Tibial nerve (tissue), 4 donors: Measurements from ENCODE around the gene PVR.

Experiments
- EP300 ChIP-seq, 2 donors: sonication (generic); formaldehyde crosslinking; IDR thresholded peaks; one replicate each; pipeline ENCODE4 v1.6.1; 2017; ENCODE audit warnings: antibody characterized with exemption in 2 of 2, mild to moderate bottlenecking in 1 of 2
- POLR2A ChIP-seq, 2 donors: fragments of 450-650 bp; IDR thresholded peaks; one replicate each; pipeline ENCODE4 v1.6.1; 2017; ENCODE audit warnings: antibody characterized with exemption in 2 of 2, mild to moderate bottlenecking in 2 of 2, moderate library complexity in 2 of 2
- TF ChIP-seq, protein P1 (sequence below), 5 experiments: fragments of 200-600 bp in 3 of 5; fragments of 450-650 bp in 2 of 5; sonication (generic) in 3 of 5; IDR thresholded peaks; one replicate each; pipeline ENCODE4 v1.5.1; 2016 to 2019; ENCODE audit warnings: antibody characterized with exemption in 5 of 5, mild to moderate bottlenecking in 3 of 5, moderate library complexity in 2 of 5

DNA sequence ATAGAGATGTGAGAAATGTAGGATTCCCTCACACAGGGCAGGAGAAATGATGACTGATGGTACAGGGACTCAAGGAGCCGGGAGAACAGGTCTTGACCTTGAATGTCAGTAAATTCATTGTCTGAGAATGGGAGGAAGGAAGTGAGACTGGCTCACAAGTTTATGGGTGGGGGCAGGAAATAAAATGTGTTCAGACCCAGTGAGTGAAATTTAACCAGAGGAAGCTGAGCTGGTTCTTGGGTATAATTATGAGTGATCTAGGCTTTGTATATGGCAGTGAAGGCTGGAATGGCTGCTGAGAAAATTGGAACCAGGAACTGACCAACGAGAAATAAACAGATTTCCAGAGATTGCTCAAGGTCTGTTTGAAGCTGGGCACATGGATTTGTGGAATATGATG is 36.7 kb upstream of the PVR start:
- TF ChIP-seq, protein P1, sequence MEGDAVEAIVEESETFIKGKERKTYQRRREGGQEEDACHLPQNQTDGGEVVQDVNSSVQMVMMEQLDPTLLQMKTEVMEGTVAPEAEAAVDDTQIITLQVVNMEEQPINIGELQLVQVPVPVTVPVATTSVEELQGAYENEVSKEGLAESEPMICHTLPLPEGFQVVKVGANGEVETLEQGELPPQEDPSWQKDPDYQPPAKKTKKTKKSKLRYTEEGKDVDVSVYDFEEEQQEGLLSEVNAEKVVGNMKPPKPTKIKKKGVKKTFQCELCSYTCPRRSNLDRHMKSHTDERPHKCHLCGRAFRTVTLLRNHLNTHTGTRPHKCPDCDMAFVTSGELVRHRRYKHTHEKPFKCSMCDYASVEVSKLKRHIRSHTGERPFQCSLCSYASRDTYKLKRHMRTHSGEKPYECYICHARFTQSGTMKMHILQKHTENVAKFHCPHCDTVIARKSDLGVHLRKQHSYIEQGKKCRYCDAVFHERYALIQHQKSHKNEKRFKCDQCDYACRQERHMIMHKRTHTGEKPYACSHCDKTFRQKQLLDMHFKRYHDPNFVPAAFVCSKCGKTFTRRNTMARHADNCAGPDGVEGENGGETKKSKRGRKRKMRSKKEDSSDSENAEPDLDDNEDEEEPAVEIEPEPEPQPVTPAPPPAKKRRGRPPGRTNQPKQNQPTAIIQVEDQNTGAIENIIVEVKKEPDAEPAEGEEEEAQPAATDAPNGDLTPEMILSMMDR (IDR thresholded peaks at IDR 0.05): no peak
- TF ChIP-seq EP300 (IDR thresholded peaks at IDR 0.05) (peak in 1 of 2 donors; percentile 69), POLR2A (IDR thresholded peaks at IDR 0.05) (no peak)
